ENCODE data around the gene SIGLEC1.

- no peak for TF ChIP-seq CTCF (conservative IDR thresholded peaks at IDR 0.05; ENCODE audit: low read depth, low read length)
- TF ChIP-seq EZH2phosphoT487 (IDR thresholded peaks at IDR 0.05; ENCODE audit: borderline replicate concordance, low read length): no peak
Measured at GRCh38 chr20:3670945-3671344, 41.5 kb downstream of the SIGLEC1 start.
